ENCODE data around the gene MITF.

GRCh38 chr3:69803681-69804270 is 64.5 kb downstream of the MITF start:
- TF ChIP-seq CTCF (IDR thresholded peaks at IDR 0.05 in 8 of 11, conservative IDR thresholded peaks at IDR 0.05 in 3 of 11): no peak
- no peak for TF ChIP-seq POLR2A (IDR thresholded peaks at IDR 0.05)

Data from spleen (tissue), 7 donors.